ENCODE measurements around the gene ORAI2.
"Not testable (repeated sequence)": the region's sequence is repeated elsewhere in the genome, so short reads cannot be mapped to it uniquely, and the experiment has no call there.

Gene ORAI2

DNA sequence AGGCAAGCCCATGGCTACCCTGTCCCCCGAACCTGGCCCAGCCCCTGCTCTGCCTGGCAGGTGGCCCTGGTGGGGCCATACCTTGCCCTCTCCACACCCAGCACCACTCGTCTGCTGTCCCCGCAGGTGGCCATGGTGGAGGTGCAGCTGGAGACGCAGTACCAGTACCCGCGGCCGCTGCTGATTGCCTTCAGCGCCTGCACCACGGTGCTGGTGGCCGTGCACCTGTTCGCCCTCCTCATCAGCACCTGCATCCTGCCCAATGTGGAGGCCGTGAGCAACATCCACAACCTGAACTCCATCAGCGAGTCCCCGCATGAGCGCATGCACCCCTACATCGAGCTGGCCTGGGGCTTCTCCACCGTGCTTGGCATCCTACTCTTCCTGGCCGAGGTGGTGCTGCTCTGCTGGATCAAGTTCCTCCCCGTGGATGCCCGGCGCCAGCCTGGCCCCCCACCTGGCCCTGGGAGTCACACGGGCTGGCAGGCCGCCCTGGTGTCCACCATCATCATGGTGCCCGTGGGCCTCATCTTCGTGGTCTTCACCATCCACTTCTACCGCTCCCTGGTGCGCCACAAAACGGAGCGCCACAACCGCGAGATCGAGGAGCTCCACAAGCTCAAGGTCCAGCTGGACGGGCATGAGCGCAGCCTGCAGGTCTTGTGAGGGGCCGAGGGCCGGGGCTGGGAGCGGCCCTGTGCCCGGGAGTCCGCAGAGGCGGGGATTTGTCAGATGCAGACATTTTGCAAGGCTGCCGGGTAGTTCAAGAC is 13.2 kb downstream of the ORAI2 start:
- no peaks in the 10 kb centered on the region for H3K4me1 Mint-ChIP-seq (ENCODE audit: low read depth)
- no peaks in the 10 kb centered on the region for H3K27me3 Mint-ChIP-seq (ENCODE audit: low read depth)
- no peak overlapping the region for H3K4me3 Mint-ChIP-seq
- peaks cover 21% of the 10 kb centered on the region for H3K36me3 Mint-ChIP-seq (ENCODE audit: low read depth)
- DNase-seq (ENCODE audit: low spot score), result no peak
- no peaks in the 10 kb centered on the region for H3K9me3 Mint-ChIP-seq
- no peak overlapping the region for H3K27ac Mint-ChIP-seq

DNA sequence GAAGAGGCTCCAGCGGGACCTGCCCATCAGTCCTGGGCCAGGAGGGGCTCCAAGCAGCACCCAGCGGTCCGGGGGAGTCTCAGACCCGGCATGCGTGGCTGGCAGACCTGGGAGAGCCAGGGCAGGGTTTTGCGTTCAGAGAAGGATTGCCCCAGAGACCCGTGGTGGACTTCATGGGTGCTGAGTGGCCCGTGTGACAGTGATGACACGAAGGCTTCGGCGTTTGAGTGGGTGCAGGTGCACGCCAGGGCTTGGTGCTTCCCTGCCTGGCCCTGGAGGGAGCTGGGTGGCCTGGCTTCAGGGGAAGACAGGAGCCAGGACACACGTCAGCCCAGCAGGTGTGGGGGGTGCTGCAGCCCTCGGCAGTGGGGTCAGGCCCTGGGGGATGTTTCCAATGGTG is 13.9 kb downstream of the ORAI2 start:
- no peak overlapping the region for H3K27ac Mint-ChIP-seq
- H3K4me1 Mint-ChIP-seq (ENCODE audit: low read depth), result no peaks in the 10 kb centered on the region
- H3K9me3 Mint-ChIP-seq, result no peaks in the 10 kb centered on the region
- H3K36me3 Mint-ChIP-seq (ENCODE audit: low read depth), result peaks cover 16% of the 10 kb centered on the region
- no peaks in the 10 kb centered on the region for H3K27me3 Mint-ChIP-seq (ENCODE audit: low read depth)
- no peak overlapping the region for H3K4me3 Mint-ChIP-seq
- DNase-seq (ENCODE audit: low spot score), result no peak

DNA sequence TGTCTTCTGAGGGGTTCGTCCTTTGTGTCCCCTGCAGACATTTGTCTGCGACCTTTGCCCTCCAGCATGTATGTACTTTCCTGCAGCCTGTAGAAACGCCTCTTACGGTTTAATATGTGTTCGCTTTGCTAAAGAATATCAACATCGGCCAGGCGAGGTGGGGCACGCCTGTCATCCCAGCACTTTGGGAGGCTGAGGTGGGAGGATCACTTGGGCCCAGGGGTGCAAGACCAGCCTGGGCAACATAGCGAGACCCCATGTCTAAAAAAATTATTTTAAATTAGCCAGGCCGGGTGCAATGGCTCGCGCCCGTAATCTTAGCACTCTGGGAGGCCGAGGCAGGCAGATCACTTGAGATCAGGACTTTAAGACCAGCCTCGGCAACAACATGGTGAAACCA is 15.8 kb downstream of the ORAI2 start:
- no peaks in the 10 kb centered on the region for H3K4me1 Mint-ChIP-seq (ENCODE audit: low read depth)
- H3K9me3 Mint-ChIP-seq, result no peaks in the 10 kb centered on the region
- no peak for DNase-seq (ENCODE audit: low spot score)
- H3K36me3 Mint-ChIP-seq (ENCODE audit: low read depth), result peaks cover 13% of the 10 kb centered on the region
- no peaks in the 10 kb centered on the region for H3K27me3 Mint-ChIP-seq (ENCODE audit: low read depth)
- H3K27ac Mint-ChIP-seq, result no peak overlapping the region
- no peak overlapping the region for H3K4me3 Mint-ChIP-seq

DNA sequence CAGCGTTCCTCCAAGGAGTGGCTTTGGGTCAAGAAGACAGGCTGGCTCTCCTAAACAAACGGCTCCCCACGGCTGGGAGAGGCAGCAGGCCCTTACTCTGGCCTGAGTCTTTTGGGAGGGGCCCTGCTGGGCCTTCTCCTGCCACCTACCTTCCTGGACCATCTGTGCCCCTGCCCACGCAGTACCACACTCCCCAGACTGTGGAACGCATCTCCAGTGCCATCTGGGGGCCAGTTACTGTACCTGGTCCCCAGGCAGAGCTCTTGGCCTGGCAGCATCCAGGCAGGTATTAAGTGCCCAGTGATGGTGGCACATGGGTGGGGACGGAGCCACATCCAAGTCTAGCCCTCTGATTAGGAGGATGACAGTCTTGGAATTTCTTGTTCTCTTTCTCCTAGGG is 16.9 kb downstream of the ORAI2 start:
- no peak overlapping the region for H3K27ac Mint-ChIP-seq
- H3K36me3 Mint-ChIP-seq (ENCODE audit: low read depth), result peaks cover 10% of the 10 kb centered on the region
- H3K4me1 Mint-ChIP-seq (ENCODE audit: low read depth), result no peaks in the 10 kb centered on the region
- DNase-seq (ENCODE audit: low spot score), result peak; percentile 23
- H3K4me3 Mint-ChIP-seq, result no peak overlapping the region
- no peaks in the 10 kb centered on the region for H3K9me3 Mint-ChIP-seq
- H3K27me3 Mint-ChIP-seq (ENCODE audit: low read depth), result no peaks in the 10 kb centered on the region

DNA sequence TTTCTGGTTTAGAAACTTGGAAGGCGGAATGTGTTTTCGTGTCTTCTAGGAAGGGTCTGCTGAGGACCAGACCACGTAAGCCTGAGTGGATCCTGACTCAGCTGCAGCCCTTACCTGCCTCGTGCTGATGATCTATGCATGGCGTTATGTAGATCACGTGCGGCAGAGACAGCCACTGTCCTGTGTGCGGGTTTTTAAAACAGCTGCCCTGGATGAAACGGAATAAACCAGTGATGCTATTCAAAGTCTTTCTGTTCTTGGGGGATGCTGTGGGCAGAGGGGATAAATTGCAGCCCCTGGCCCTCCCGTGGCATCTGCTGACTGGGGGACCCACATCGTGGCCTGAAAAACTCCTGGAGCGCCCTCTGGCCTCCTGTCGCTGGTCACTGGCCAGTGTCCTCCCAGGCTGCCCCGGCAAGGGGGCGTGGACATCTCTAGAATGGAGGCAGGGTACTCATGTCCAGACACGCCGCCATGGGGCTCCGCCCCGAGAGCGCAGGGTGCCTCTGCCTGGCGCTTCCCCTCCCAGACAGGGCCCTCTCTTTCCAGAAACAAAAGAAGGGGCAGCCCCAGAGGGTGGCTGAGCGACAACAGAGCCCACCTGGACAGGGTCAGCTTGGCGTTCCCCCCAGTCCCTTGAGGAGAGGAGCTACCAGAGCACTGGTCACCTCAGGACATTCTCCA is 18.1 kb downstream of the ORAI2 start:
- no peaks in the 10 kb centered on the region for H3K4me1 Mint-ChIP-seq (ENCODE audit: low read depth)
- peaks cover 7% of the 10 kb centered on the region for H3K36me3 Mint-ChIP-seq (ENCODE audit: low read depth)

DNA sequence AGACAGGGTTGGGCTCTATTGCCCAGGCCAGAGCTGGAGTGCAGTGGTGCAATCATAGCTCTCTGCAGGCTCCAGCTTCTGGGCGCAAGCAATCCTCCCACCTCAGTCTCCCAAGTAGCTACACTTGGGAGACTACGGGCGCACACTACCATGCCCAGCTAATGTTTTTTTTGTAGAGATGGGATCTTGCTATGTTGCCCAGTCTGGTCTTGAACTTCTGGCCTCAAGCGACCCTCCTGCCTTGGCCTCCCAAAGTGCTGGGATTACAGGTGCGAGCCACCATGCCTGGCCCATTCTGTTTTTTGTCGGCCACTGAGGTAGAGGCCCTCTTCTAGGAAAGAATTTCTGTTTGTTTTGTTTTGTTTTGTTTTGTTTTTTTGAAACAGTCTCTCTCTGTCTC is 19.1 kb downstream of the ORAI2 start:
- H3K27me3 Mint-ChIP-seq (ENCODE audit: low read depth), result no peaks in the 10 kb centered on the region

More for the DNA sequence above, 18.1 kb downstream of the ORAI2 start:
- Mint-ChIP-seq H3K4me3 (no peak overlapping the region), H3K27ac (no peak overlapping the region), H3K27me3 (ENCODE audit: low read depth) (no peaks in the 10 kb centered on the region), H3K9me3 (no peaks in the 10 kb centered on the region)
- DNase-seq (ENCODE audit: low spot score), result no peak

DNA sequence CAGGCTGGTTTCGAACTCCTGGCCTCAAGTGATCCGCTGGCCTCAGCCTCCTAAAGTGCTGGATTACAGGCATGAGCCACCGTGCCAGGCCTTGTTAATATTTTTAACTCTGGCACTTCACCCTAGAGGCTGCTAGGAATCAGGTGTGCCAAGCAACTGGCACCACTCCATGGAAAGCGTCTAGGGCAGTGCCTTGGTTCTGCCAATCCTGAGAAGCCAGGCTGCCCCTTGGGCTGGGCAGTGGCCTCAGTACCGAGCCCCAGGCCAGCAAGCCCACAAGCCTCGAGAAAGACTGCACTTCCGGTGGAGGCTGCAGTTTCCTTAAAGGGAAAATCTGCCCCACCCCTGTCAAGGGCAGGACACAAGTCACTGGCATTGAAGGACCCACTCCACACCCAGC is 19.9 kb downstream of the ORAI2 start:
- no peak overlapping the region for H3K27ac Mint-ChIP-seq
- no peak for DNase-seq (ENCODE audit: low spot score)
- H3K27me3 Mint-ChIP-seq (ENCODE audit: low read depth), result no peaks in the 10 kb centered on the region
- no peak overlapping the region for H3K4me3 Mint-ChIP-seq
- no peaks in the 10 kb centered on the region for H3K9me3 Mint-ChIP-seq
- no peaks in the 10 kb centered on the region for H3K4me1 Mint-ChIP-seq (ENCODE audit: low read depth)
- H3K36me3 Mint-ChIP-seq (ENCODE audit: low read depth), result peaks cover 7% of the 10 kb centered on the region

More for the DNA sequence above, 19.1 kb downstream of the ORAI2 start:
- Mint-ChIP-seq H3K4me1 (ENCODE audit: low read depth) (no peaks in the 10 kb centered on the region), H3K27ac (no peak overlapping the region), H3K4me3 (no peak overlapping the region), H3K9me3 (no peaks in the 10 kb centered on the region), H3K36me3 (ENCODE audit: low read depth) (peaks cover 10% of the 10 kb centered on the region)
- no peak for DNase-seq (ENCODE audit: low spot score)

DNA sequence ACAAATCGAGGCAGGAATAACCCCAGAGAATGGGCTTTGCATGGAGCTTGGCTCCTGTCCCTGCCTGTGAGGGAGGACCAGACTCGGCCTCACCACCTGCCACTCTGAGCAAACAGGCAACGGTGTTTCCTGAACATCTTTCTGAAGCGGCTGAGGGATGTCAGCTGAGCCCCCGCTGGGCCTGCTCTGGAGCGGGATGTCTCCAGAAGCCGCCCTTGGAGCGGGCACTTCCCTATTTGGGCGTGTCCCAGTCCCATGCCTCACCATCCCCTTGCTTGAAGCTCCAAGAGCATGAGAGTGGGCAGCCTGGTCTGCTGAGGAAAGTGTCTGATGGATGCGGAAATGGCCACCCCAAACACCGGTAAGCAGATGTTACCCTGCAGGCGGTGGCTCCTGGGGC is 21.1 kb downstream of the ORAI2 start:
- peaks cover 5% of the 10 kb centered on the region for H3K36me3 Mint-ChIP-seq (ENCODE audit: low read depth)
- no peaks in the 10 kb centered on the region for H3K27me3 Mint-ChIP-seq (ENCODE audit: low read depth)
- no peak for DNase-seq (ENCODE audit: low spot score)
- H3K9me3 Mint-ChIP-seq, result no peaks in the 10 kb centered on the region
- H3K4me1 Mint-ChIP-seq (ENCODE audit: low read depth), result no peaks in the 10 kb centered on the region
- no peak overlapping the region for H3K4me3 Mint-ChIP-seq
- H3K27ac Mint-ChIP-seq, result no peak overlapping the region

DNA sequence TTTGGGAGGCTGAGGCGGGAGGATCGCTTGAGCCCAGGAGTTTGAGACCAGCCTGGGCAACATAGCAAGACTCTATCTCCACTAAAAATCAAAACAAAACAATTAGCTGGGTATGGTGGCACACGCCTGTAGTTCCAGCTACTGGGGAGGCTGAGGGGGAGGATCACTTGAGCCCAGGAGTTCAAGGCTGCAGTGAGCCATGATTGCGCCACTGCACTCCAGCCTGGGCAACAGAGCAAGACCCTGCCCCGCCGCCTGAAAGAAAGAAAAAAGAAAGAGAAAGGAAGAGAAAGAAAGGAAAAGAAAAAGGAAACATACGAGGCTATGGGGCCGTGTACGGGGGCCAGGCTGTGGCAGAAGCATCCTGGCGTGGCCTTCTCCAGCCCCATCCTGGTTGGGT is 21.6 kb downstream of the ORAI2 start:
- not testable (repeated sequence) for H3K4me1 Mint-ChIP-seq (ENCODE audit: low read depth); H3K4me3 Mint-ChIP-seq; H3K36me3 Mint-ChIP-seq (ENCODE audit: low read depth); DNase-seq (ENCODE audit: low spot score); H3K9me3 Mint-ChIP-seq; H3K27ac Mint-ChIP-seq; H3K27me3 Mint-ChIP-seq (ENCODE audit: low read depth)

DNA sequence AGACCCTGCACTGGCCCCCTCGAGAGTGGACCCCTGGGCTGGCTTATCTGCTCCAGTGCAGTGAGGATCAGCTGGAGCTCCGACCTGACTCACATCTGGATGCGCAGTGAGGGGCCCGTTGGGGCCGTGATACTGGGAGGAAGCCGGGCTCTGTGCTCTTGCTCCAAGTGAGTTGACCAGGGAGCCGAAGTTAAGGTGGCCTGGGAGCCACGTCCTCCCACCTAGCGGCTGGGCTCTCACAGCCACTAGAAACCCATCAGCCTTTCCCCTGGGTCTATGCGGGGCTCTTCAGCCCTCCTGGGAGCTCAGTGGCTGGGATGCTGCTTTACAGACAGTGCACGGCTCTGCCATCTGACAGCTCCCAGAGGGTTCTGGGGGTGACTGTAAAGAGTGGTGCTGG is 22.2 kb downstream of the ORAI2 start:
- no peak for DNase-seq (ENCODE audit: low spot score)
- no peaks in the 10 kb centered on the region for H3K9me3 Mint-ChIP-seq
- H3K36me3 Mint-ChIP-seq (ENCODE audit: low read depth), result peaks cover 5% of the 10 kb centered on the region
- no peak overlapping the region for H3K27ac Mint-ChIP-seq
- H3K4me3 Mint-ChIP-seq, result no peak overlapping the region
- H3K4me1 Mint-ChIP-seq (ENCODE audit: low read depth), result no peaks in the 10 kb centered on the region
- no peaks in the 10 kb centered on the region for H3K27me3 Mint-ChIP-seq (ENCODE audit: low read depth)

DNA sequence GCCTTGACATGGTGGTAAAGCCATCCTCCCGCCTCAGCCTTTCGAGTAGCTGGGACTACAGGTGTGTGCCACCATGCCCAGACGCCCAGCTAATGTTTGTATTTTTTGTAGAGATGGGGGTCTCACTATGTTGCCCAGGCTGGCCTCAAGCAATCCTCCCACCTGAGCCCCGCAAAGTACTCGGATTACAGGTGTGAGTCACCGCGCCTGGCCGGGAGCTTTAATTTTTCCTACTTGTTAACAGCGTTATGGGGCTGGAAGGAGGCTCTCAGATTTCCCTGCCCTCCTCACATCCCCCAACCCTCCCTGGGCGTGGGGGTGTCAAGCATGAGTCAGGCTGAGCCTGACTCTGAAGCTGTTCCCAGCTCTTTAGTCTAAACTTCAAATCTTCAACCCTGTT is 23.0 kb downstream of the ORAI2 start:
- no peak overlapping the region for H3K27ac Mint-ChIP-seq
- no peak for DNase-seq (ENCODE audit: low spot score)
- H3K9me3 Mint-ChIP-seq, result no peaks in the 10 kb centered on the region
- no peaks in the 10 kb centered on the region for H3K27me3 Mint-ChIP-seq (ENCODE audit: low read depth)
- no peaks in the 10 kb centered on the region for H3K4me1 Mint-ChIP-seq (ENCODE audit: low read depth)
- H3K4me3 Mint-ChIP-seq, result no peak overlapping the region
- peaks cover 5% of the 10 kb centered on the region for H3K36me3 Mint-ChIP-seq (ENCODE audit: low read depth)

DNA sequence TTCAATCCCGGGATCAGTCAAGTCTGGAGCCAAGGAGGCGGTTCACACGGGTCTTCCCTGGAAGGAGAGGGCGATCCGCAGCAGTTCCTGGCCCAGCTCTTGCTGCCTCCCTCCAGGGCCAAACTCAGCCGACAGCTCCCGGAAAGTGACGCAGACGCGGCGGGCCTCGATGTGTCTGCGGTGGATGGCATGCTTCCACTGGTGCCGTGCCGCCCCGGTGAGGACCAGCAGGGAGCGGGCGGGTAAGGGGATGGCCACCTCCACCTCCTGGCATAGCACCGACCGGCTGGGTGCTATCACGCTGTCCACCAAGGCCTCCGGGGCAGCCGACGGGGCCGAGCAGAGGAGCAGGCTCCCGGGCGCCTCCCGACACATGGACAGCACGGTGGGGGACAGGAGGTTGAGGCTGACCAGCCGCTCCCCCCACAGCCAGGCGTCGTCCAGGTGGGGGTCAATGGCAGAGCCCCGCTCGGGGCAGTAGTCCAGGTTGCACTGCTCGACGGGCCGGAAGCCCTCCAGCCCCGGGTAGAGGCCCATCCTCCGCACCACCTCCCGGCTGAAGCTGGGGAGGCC is 24.1 kb downstream of the ORAI2 start:
- Mint-ChIP-seq H3K9me3 (no peaks in the 10 kb centered on the region), H3K27me3 (ENCODE audit: low read depth) (no peaks in the 10 kb centered on the region), H3K4me1 (ENCODE audit: low read depth) (no peaks in the 10 kb centered on the region), H3K36me3 (ENCODE audit: low read depth) (peaks cover 6% of the 10 kb centered on the region), H3K4me3 (no peak overlapping the region), H3K27ac (no peak overlapping the region)
- DNase-seq (ENCODE audit: low spot score), result no peak

DNA sequence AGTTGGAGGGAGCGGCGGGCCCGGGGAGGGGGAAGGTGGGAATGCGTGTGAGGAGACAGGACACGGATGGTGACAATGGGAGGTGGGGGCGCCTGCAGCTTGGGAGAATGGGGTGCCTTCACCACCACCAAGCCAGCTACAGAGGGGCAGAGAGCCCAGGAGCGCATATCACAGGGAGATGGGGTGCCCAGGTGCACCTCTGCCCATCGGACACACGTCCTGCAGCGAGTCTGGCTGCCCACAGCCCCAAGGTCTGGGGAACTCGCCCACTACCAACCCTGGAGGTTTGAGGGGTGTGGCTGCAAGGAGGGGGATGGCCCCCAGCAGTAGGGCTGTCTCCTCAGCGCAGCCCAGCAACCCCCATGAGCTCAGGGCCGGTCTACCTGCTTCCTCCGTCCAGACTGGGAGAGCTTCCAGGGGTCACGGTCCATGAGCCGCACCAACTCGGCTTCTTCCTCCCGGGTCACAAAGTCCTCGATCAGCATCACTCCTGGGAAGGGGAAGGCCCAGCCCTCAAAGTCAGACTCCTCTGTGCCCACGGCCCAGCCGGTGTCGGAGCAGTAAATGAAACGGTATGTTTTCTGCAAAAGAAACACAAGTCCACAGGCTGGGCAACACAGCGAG is 26.0 kb downstream of the ORAI2 start:
- peaks cover 9% of the 10 kb centered on the region for H3K36me3 Mint-ChIP-seq (ENCODE audit: low read depth)
- no peaks in the 10 kb centered on the region for H3K9me3 Mint-ChIP-seq
- H3K4me1 Mint-ChIP-seq (ENCODE audit: low read depth), result peaks cover 10% of the 10 kb centered on the region
- H3K27me3 Mint-ChIP-seq (ENCODE audit: low read depth), result no peaks in the 10 kb centered on the region
- no peak overlapping the region for H3K27ac Mint-ChIP-seq
- H3K4me3 Mint-ChIP-seq, result no peak overlapping the region
- no peak for DNase-seq (ENCODE audit: low spot score)

DNA sequence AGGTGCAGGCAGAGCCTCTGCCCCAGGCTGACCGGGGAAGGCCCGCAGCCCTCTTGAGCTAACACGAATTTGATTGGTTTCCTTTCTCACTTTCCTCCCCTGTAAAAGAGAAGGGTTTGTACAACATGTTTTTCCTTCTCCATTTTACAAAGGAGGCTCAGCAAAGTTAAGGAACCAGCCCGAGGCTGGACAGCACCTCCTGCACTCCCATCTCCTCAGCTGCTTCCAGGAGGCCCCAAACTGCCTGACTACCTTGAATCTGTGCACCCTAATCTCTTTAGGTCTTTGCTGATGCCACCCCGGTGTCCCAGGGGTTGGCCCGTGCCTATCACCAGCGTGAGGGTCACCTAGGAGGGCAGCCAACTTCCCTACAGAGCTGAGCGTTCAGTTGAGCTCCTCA is 27.1 kb downstream of the ORAI2 start:
- H3K4me3 Mint-ChIP-seq, result no peak overlapping the region
- peaks cover 10% of the 10 kb centered on the region for H3K4me1 Mint-ChIP-seq (ENCODE audit: low read depth)
- H3K36me3 Mint-ChIP-seq (ENCODE audit: low read depth), result peaks cover 6% of the 10 kb centered on the region
- DNase-seq (ENCODE audit: low spot score), result no peak
- H3K27me3 Mint-ChIP-seq (ENCODE audit: low read depth), result no peaks in the 10 kb centered on the region
- H3K9me3 Mint-ChIP-seq, result no peaks in the 10 kb centered on the region
- H3K27ac Mint-ChIP-seq, result no peak overlapping the region

Data from T-helper 2 cell treated with Interferon-gamma antibody and Interleukin-4, amounts not matched to agents 5 μg/mL and 100 μg/mL, for 36 hours (primary cell).